Small intestine (tissue), 7 donors: ENCODE data around the gene RPL3. TPM values are rescaled to one million over a fixed set of nuclear protein-coding genes. Genes with fewer than 3 reads are reported as not detected.

Source experiments
- DNase-seq, 2 donors: peaks; one replicate each; pipeline versions ENCODE4 v3.0.0 to v3.0.0-alpha.2; 2013
- FAIRE-seq: peaks from 2 replicates; lab custom pipeline; 2012; peaks lifted over from hg19 to GRCh38; lab: Jason Lieb, UNC
- H3K27ac ChIP-seq, 3 donors: one replicate each; pipeline ENCODE4 v1.5.1; 2013; ENCODE audit warnings: low read length in 2 of 3, mild to moderate bottlenecking in 2 of 3, control low read depth in 1 of 3, inconsistent platforms in 1 of 3, low read depth in 1 of 3, moderate library complexity in 1 of 3
- H3K27me3 ChIP-seq, 3 donors: one replicate each; pipeline ENCODE4 v1.6.1; 2013; ENCODE audit warnings: low read length in 3 of 3, inconsistent platforms in 1 of 3; ENCODE audit not compliant: control insufficient read depth in 3 of 3, insufficient read depth in 3 of 3
- H3K36me3 ChIP-seq, 3 donors: one replicate each; pipeline ENCODE4 v1.6.1; 2013; ENCODE audit warnings: low read length in 3 of 3, inconsistent platforms in 1 of 3, low read depth in 1 of 3, mild to moderate bottlenecking in 1 of 3, moderate library complexity in 1 of 3; ENCODE audit not compliant: control insufficient read depth in 3 of 3, insufficient read depth in 2 of 3
- H3K4me1 ChIP-seq, 3 donors: one replicate each; pipeline ENCODE4 v1.6.1; 2013; ENCODE audit warnings: low read length in 2 of 3, inconsistent platforms in 1 of 3, low read depth in 1 of 3, mild to moderate bottlenecking in 1 of 3, moderate library complexity in 1 of 3; ENCODE audit not compliant: control insufficient read depth in 3 of 3, insufficient read depth in 2 of 3
- H3K4me3 ChIP-seq, 3 donors: one replicate each; pipeline ENCODE4 v1.5.1; 2013; ENCODE audit warnings: low read length in 3 of 3, control low read depth in 1 of 3, inconsistent platforms in 1 of 3, low read depth in 1 of 3, mild to moderate bottlenecking in 1 of 3, moderate library complexity in 1 of 3
- H3K9me3 ChIP-seq, 2 donors: one replicate each; pipeline ENCODE4 v1.6.1; 2013; ENCODE audit warnings: low read depth in 1 of 2, low read length in 1 of 2; ENCODE audit not compliant: control insufficient read depth in 2 of 2, insufficient read depth in 1 of 2
- WGBS, 3 donors: extraction: QIAGEN DNeasy Blood & Tissue Kit; methylation state at CpG; one replicate each; pipeline ENCODE4 v1.1.7; 2013; 5-methylcytosine and 5-hydroxymethylcytosine counted together
- polyA plus RNA-seq, 4 donors: library from polyadenylated mRNA; stranded (reverse) in 3 of 4; unstranded in 1 of 4; fragments of 200-250 nt in 3 of 4; fragments of 120-200 nt in 1 of 4; gene quantifications; one replicate each; pipeline versions ENCODE4 v1.2.1 to v1.2.3, GENCODE V29; 2013
- donor health status: healthy with polysubstance abuse.
- donor health status: control.
- donor health status: control.
- donor health status: Bipolar disorder and iron deficiency.
- donor health status: healthy.

RPL3 gene
- polyA plus RNA-seq, 4 donors: 1,757 to 4,298 (median 3,733) TPM

DNA sequence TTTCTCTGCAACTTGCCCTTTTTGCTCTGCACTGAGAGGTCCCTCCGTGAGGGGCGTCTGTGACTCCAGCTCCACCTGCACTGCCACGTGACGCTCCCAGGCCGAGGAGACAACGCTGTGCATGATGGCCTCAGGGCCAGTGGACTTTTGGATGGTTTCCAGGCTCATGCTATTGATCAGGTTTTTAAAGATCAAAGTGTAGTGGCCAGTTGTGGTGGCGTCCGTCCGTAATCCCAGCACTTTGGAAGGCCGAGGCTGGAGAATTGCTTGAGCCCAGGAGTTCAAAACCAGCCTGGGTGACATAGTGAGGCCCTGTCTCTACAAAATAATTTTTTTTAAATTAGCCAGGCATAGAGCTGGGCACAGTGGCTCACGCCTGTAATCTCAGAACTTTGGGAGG, 16.1 kb downstream of the RPL3 start:
- FAIRE-seq (no peak), DNase-seq (no peak)
- peaks cover 0 to 3% (median 1%) of the 10 kb centered on the region in 3 donors for H3K4me1 ChIP-seq
- no peaks in the 10 kb centered on the region for H3K36me3 ChIP-seq
- H3K9me3 ChIP-seq: no peaks in the 10 kb centered on the region
- H3K27me3 ChIP-seq: peaks cover 0 to 5% (median 0%) of the 10 kb centered on the region in 3 donors
- H3K27ac ChIP-seq: no peak overlapping the region
- 34 to 84% (median 53%) methylated on average over 11 of the region's 11 CpGs for WGBS, 3 donors
- no peak overlapping the region for H3K4me3 ChIP-seq

DNA sequence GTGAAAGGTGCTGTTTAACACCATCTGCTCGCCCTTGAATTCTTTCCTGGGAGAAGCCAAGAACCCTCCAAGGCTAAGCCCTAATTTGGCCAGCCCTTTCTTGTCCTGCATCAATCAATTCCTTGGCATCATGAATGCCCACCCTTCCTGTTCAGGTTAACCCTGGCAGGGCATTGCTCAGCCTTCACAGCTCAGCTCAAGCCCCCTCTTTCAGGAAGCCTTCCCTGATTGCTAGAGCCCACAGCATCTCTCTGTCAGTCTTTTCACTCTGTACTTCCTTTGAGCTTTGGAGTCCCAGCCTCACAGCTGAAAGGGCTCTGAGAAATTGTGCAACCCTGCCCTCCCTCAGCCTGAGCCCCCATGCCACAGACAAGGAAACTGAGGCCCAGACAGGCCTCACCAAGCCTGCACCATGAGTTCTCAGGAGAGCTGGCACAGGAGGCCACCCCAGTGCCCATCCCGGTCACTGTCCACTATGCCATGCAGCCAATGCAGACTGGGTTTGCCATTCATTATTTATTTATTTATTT, 16.9 kb downstream of the RPL3 start:
- peaks cover 0 to 7% (median 0%) of the 10 kb centered on the region in 3 donors for H3K4me1 ChIP-seq
- no peak for FAIRE-seq
- 82 to 96% (median 91%) methylated on average over 2 of the region's 2 CpGs for WGBS, 3 donors

DNA sequence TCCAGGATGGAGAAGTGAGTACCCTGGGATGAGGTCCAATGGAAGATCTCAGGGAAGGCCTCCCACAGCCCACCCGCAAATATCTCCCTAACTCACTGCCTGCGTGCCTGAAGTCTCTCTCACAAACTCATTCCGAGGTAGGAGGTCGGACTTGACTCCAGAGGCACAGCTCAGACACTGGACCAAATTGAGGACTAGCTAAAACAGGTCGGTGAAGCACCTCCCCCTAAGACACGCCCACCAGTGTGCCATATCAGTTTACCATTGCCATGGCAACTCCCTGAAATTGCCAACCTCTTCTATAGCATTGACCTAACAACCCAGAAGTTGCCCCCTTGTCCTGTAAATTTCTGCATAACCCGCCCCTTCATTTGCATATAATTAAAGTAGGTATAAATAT, 17.5 kb downstream of the RPL3 start:
- Histone ChIP-seq H3K4me3 (no peak overlapping the region), H3K4me1 (peaks cover 0 to 11% (median 0%) of the 10 kb centered on the region in 3 donors), H3K36me3 (no peaks in the 10 kb centered on the region), H3K27ac (no peak overlapping the region), H3K27me3 (peaks cover 0 to 5% (median 0%) of the 10 kb centered on the region in 3 donors), H3K9me3 (no peaks in the 10 kb centered on the region)
- FAIRE-seq (no peak), DNase-seq (no peak)
- 48 to 75% (median 62%) methylated on average over 7 of the region's 7 CpGs for WGBS, 3 donors

More for the DNA sequence above, 16.9 kb downstream of the RPL3 start:
- no peak for DNase-seq
- Histone ChIP-seq H3K27ac (no peak overlapping the region), H3K9me3 (no peaks in the 10 kb centered on the region), H3K4me3 (no peak overlapping the region), H3K27me3 (peaks cover 0 to 5% (median 0%) of the 10 kb centered on the region in 3 donors), H3K36me3 (no peaks in the 10 kb centered on the region)

DNA sequence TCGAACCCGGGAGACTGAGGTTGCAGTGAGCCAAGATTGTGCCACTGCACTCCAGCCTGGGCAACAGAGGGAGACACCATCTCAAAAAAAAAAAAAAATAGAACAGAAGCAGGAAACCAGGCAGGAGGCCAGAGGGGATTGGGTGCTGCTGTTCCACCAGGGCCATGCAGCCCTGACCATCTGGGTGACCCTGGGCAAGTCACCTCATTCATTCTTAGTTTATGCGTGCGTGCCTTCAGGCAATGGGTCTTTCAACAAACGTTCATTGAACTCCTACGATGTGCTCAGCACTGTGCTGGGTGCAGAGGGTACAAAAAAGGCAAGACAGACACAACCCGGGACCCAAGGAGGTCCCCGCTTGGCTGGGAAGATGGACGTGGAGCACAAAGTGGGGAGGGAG, 18.3 kb downstream of the RPL3 start:
- H3K4me3 ChIP-seq: no peak overlapping the region
- DNase-seq: no peak
- FAIRE-seq: no peak
- H3K9me3 ChIP-seq: no peaks in the 10 kb centered on the region
- H3K27ac ChIP-seq: no peak overlapping the region
- WGBS, 3 donors: 80 to 89% (median 83%) methylated on average over 9 of the region's 9 CpGs
- H3K36me3 ChIP-seq: no peaks in the 10 kb centered on the region
- H3K4me1 ChIP-seq: peaks cover 0 to 11% (median 0%) of the 10 kb centered on the region in 3 donors
- H3K27me3 ChIP-seq: peaks cover 0 to 5% (median 0%) of the 10 kb centered on the region in 3 donors

DNA sequence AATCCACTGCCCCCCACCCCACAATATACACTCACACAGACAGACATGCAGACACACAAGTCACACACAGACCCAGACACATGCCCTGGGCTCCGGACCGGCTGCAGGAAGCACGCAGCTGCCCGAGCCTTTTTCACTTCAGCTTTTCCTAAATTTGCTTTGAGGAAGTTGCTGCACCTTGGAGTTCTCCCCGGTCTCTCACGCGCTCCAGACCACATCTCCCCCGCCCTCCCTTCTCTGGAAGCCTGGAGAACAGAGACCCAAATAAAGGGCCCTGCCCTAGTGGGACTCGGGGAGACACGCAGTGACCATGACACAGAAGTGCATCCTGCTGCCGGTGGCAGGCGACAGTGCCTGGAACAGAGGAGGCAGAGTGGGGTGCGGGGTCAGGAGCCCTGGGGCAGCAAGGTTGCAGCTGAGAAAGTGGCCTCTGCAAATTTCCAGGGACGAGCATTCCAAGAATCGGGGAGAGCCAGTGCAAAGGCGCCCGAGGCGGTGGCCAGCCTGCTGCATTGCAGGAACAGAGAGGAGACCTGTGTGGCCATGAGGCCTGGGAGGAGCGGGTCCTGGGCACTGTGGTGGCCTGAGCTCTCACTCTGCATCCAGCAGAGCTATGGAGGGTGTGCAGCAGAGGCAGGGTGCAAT, 19.1 kb downstream of the RPL3 start:
- no peak for DNase-seq
- WGBS, 3 donors: 13 to 21% (median 14%) methylated on average over 19 of the region's 19 CpGs
- H3K9me3 ChIP-seq: no peaks in the 10 kb centered on the region
- no peak for FAIRE-seq
- H3K4me3 ChIP-seq: no peak overlapping the region
- no peaks in the 10 kb centered on the region for H3K36me3 ChIP-seq
- H3K27me3 ChIP-seq: peaks cover 0 to 5% (median 0%) of the 10 kb centered on the region in 3 donors
- H3K4me1 ChIP-seq: peaks cover 0 to 11% (median 0%) of the 10 kb centered on the region in 3 donors
- H3K27ac ChIP-seq: peak overlapping the region in 1 of 3 donors; percentile 60

DNA sequence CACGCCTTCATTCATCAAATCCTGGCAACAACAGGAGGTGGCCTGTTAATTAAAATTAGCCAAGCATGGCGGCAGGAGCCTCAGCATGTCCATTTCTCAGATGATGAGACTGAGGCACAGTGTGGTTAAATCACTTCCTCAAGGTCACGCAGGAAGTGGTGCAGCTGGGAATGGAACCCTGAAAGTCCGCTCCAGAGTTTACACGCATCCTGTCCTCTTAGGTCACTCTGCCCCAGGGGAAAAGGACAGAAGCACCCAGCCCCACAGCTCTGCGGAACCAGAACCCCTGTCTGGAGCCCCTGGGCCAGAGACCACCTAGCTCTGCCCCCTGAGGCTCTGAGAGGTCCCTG, 19.6 kb downstream of the RPL3 start:
- no peaks in the 10 kb centered on the region for H3K9me3 ChIP-seq
- H3K27ac ChIP-seq: peak overlapping the region in 1 of 3 donors; percentile 60
- peaks cover 0 to 5% (median 0%) of the 10 kb centered on the region in 3 donors for H3K27me3 ChIP-seq
- peaks cover 0 to 11% (median 0%) of the 10 kb centered on the region in 3 donors for H3K4me1 ChIP-seq
- DNase-seq (no peak), FAIRE-seq (no peak)
- 52 to 59% (median 57%) methylated on average over 6 of the region's 6 CpGs for WGBS, 3 donors
- H3K4me3 ChIP-seq: no peak overlapping the region
- H3K36me3 ChIP-seq: no peaks in the 10 kb centered on the region

DNA sequence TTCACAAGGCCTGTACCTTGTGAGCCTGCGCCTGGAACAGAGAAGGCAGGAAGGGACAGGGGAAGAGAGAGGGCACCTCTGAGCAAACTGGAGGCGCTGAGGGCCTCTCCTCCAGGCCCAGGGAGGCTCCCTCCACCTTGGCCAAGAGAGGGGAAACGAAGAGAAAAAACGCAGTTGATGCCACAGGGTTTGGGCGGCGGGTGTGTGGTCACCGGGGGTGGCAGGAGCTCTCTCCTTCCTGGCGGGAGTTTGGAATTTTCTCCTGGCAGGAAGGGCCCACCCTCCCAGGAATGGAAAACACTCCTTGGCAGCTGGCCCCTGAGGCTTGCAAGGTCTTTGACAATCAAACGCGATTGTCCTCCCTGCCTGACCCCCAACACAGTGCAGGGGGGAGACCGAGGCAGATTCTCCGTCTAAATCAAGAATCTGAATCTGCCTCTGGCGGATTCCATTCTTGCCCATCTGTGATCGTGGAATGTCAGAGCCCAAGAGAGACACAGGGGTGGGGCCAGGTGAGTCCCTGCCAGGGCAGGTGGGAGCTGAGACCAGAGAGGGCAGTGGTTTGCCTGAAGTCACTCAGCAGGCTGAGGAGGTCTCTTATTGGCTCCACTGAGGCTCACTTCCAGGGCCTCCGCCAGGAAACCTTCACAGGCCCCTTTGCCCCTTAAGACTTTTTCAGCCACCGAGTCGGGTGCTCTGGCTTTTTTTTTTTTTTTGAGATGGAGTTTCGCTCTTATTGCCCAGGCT, 21.0 kb downstream of the RPL3 start:
- Histone ChIP-seq H3K27ac (peak overlapping the region in 1 of 3 donors; percentile 11), H3K36me3 (no peaks in the 10 kb centered on the region), H3K4me1 (peaks cover 0 to 18% (median 0%) of the 10 kb centered on the region in 3 donors), H3K9me3 (no peaks in the 10 kb centered on the region), H3K27me3 (peaks cover 0 to 5% (median 0%) of the 10 kb centered on the region in 3 donors), H3K4me3 (no peak overlapping the region)
- FAIRE-seq (no peak), DNase-seq (no peak)
- WGBS, 3 donors: 66 to 76% (median 75%) methylated on average over 17 to 18 of the region's 18 CpGs

DNA sequence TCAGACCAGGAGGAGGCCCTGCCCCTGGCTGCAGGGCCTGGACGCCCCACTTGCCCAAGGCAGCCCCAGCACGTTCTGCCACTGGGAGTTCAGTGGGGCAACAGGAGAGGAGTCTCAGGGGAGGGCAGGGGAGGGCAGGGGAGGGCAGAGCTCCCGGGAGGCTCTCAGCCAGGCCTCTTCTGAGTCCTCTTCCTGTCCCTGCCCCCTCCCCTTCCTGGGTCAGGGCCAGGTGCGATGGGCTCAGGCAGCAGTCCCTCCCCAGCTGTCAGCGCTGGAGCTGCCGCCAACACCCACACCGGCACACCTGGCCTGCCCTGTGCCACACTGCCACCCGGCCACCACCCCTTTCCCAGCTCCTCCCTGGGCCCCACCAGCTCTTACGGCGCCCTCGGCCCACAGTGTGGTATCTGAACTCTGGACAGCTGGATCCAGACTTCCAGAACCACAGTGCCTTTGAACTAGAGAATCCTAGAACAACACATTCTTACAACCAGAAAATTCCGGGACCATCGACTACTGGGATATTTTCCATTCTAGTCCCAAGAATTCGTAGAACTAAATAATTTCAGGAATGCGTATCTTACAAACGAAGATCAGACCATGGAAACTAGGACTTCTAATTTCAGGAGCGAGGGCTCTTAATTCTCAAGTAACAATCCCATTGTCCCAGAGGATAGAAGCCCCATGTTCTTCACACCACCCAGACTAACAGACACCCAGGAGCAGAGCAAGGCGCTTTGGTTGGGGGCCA, 21.8 kb downstream of the RPL3 start:
- H3K4me3 ChIP-seq: no peak overlapping the region
- peak overlapping the region in 1 of 3 donors; percentile 33 for H3K27ac ChIP-seq
- H3K36me3 ChIP-seq: no peaks in the 10 kb centered on the region
- peak in 1 of 2 donors; percentile 41 for DNase-seq
- H3K27me3 ChIP-seq: peaks cover 0 to 5% (median 0%) of the 10 kb centered on the region in 3 donors
- peaks cover 0 to 21% (median 0%) of the 10 kb centered on the region in 3 donors for H3K4me1 ChIP-seq
- no peak for FAIRE-seq
- 21 to 41% (median 39%) methylated on average over 15 to 18 of the region's 18 CpGs for WGBS, 3 donors
- no peaks in the 10 kb centered on the region for H3K9me3 ChIP-seq
